WTC11 (cell line): ENCODE data around the gene CMTM7.

Experiments used
- CREM ChIP-seq: sonication (generic); formaldehyde crosslinking; IDR thresholded peaks from 2 replicates; pipeline ENCODE4 v1.8.1; 2022; ENCODE audit warnings: mild to moderate bottlenecking, missing genetic modification reagents, moderate library complexity
- ELF4 ChIP-seq: sonication (generic); formaldehyde crosslinking; IDR thresholded peaks from 2 replicates; pipeline ENCODE4 v1.8.1; 2022; ENCODE audit warnings: low read depth, mild to moderate bottlenecking, moderate library complexity, missing genetic modification reagents
- NFYB ChIP-seq: sonication (generic); formaldehyde crosslinking; conservative IDR thresholded peaks from 2 replicates; pipeline ENCODE4 v1.8.0; 2022; ENCODE audit warnings: low read depth, missing genetic modification reagents
- NR2C2 ChIP-seq: sonication (generic); formaldehyde crosslinking; IDR thresholded peaks from 2 replicates; pipeline ENCODE4 v1.8.0; 2022; ENCODE audit warnings: mild to moderate bottlenecking, missing genetic modification reagents
- SP1 ChIP-seq: sonication (generic); formaldehyde crosslinking; conservative IDR thresholded peaks from 2 replicates; pipeline ENCODE4 v1.8.1; 2022; ENCODE audit warnings: missing genetic modification reagents
- ZNF263 ChIP-seq: sonication (generic); formaldehyde crosslinking; IDR thresholded peaks from 2 replicates; pipeline ENCODE4 v1.8.1; 2022; ENCODE audit warnings: low read depth, mild to moderate bottlenecking, moderate library complexity, missing genetic modification reagents
- ZNF423 ChIP-seq: fragments of 250-450 bp; sonication (Bioruptor Pico); IDR thresholded peaks from 2 replicates; pipeline ENCODE4 v2.1.2; 2022; ENCODE audit warnings: mild to moderate bottlenecking, moderate library complexity
- TF ChIP-seq, protein P1 (sequence below): fragments of 200-600 bp; IDR thresholded peaks from 2 replicates; pipeline ENCODE4 v1.8.0; 2022; ENCODE audit warnings: antibody characterized with exemption
- TF ChIP-seq, protein P2 (sequence below): sonication (generic); formaldehyde crosslinking; IDR thresholded peaks from 2 replicates; pipeline ENCODE4 v1.8.0; 2022; ENCODE audit warnings: mild to moderate bottlenecking, missing genetic modification reagents
- TF ChIP-seq, protein P3 (sequence below): sonication (generic); formaldehyde crosslinking; IDR thresholded peaks from 2 replicates; pipeline ENCODE4 v1.8.1; 2022; ENCODE audit warnings: missing genetic modification reagents, borderline replicate concordance

DNA sequence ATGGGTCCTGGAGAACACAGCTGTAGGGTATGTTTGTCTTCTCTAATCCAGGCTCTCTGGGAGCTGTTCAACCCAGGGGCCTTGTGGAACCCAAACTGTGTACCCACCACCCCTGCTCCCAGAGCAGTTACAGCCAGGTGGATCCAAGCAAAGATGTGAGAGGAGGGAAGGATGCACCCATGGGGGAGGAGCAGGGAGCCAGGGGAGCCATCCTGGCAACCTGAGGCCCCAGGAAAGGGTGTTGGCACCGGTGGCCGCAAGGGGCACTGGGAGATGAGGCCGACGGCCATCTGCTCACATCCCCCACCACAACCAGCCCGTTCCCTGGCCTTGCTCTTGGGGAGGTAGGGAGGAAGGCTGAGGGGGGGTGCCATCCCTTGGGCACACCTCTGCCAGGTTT is 67.8 kb downstream of the CMTM7 start:
- TF ChIP-seq, protein P1, sequence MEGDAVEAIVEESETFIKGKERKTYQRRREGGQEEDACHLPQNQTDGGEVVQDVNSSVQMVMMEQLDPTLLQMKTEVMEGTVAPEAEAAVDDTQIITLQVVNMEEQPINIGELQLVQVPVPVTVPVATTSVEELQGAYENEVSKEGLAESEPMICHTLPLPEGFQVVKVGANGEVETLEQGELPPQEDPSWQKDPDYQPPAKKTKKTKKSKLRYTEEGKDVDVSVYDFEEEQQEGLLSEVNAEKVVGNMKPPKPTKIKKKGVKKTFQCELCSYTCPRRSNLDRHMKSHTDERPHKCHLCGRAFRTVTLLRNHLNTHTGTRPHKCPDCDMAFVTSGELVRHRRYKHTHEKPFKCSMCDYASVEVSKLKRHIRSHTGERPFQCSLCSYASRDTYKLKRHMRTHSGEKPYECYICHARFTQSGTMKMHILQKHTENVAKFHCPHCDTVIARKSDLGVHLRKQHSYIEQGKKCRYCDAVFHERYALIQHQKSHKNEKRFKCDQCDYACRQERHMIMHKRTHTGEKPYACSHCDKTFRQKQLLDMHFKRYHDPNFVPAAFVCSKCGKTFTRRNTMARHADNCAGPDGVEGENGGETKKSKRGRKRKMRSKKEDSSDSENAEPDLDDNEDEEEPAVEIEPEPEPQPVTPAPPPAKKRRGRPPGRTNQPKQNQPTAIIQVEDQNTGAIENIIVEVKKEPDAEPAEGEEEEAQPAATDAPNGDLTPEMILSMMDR = no peak
- no peak for TF ChIP-seq SP1 (CRISPR knock-in tag)
- TF ChIP-seq ZNF263 (CRISPR knock-in tag) = no peak
- no peak for TF ChIP-seq NR2C2
- TF ChIP-seq ZNF423 (CRISPR knock-in tag) = no peak
- TF ChIP-seq ELF4 (CRISPR knock-in tag) = no peak
- TF ChIP-seq, protein P2, sequence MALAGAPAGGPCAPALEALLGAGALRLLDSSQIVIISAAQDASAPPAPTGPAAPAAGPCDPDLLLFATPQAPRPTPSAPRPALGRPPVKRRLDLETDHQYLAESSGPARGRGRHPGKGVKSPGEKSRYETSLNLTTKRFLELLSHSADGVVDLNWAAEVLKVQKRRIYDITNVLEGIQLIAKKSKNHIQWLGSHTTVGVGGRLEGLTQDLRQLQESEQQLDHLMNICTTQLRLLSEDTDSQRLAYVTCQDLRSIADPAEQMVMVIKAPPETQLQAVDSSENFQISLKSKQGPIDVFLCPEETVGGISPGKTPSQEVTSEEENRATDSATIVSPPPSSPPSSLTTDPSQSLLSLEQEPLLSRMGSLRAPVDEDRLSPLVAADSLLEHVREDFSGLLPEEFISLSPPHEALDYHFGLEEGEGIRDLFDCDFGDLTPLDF (CRISPR knock-in tag) = no peak
- no peak for TF ChIP-seq CREM (CRISPR knock-in tag)
- TF ChIP-seq NFYB (CRISPR knock-in tag) = no peak
- TF ChIP-seq, protein P3, sequence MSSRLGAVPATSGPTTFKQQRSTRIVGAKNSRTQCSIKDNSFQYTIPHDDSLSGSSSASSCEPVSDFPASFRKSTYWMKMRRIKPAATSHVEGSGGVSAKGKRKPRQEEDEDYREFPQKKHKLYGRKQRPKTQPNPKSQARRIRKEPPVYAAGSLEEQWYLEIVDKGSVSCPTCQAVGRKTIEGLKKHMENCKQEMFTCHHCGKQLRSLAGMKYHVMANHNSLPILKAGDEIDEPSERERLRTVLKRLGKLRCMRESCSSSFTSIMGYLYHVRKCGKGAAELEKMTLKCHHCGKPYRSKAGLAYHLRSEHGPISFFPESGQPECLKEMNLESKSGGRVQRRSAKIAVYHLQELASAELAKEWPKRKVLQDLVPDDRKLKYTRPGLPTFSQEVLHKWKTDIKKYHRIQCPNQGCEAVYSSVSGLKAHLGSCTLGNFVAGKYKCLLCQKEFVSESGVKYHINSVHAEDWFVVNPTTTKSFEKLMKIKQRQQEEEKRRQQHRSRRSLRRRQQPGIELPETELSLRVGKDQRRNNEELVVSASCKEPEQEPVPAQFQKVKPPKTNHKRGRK (CRISPR knock-in tag) = no peak
